H1 (cell line): ENCODE measurements around the gene DPT.

ENCODE experiments used
- BACH1 ChIP-seq: IDR thresholded peaks from 2 replicates; pipeline ENCODE4 v1.6.1; 2012; ENCODE audit warnings: low read length, improper control_type of control experiment
- BCL11A ChIP-seq, 2 experiments: IDR thresholded peaks; one replicate each; pipeline ENCODE4 v1.6.1; 2011; ENCODE audit warnings: low read depth in 2 of 2, low read length in 2 of 2, mild to moderate bottlenecking in 2 of 2
- CBX5 ChIP-seq: fragments of 300-800, 300-1000 bp; sonication (generic); IDR thresholded peaks from 2 replicates; pipeline ENCODE4 v1.7.1; 2016; ENCODE audit warnings: antibody characterized with exemption, low read length, low read depth
- CEBPB ChIP-seq: IDR thresholded peaks from 2 replicates; pipeline ENCODE4 v1.6.1; 2012; ENCODE audit warnings: low read depth, low read length
- CREB1 ChIP-seq: IDR thresholded peaks from 2 replicates; pipeline ENCODE4 v1.6.1; 2012; ENCODE audit warnings: inconsistent platforms
- EZH2 ChIP-seq: fragments of 200-600 bp; sonication (generic); IDR thresholded peaks from 2 replicates; pipeline ENCODE4 v1.7.1; 2012; ENCODE audit warnings: low read depth, mild to moderate bottlenecking, moderate library complexity, low read length, inconsistent platforms; ENCODE audit not compliant: severe bottlenecking
- GABPA ChIP-seq: IDR thresholded peaks from 2 replicates; pipeline ENCODE4 v1.6.1; 2011; ENCODE audit warnings: mild to moderate bottlenecking, low read length, moderate library complexity, borderline replicate concordance; ENCODE audit not compliant: insufficient read depth
- POLR2A ChIP-seq, 2 experiments: IDR thresholded peaks; 1 replicate in 1 of 2; 2 replicates in 1 of 2; pipeline ENCODE4 v1.6.1; 2011; ENCODE audit warnings: low read depth in 2 of 2, low read length in 2 of 2, mild to moderate bottlenecking in 2 of 2; ENCODE audit errors: control extremely low read depth in 1 of 2
- POLR2AphosphoS5 ChIP-seq: IDR thresholded peaks from 2 replicates; pipeline ENCODE4 v1.6.1; 2011; ENCODE audit warnings: low read depth, low read length
- SIN3A ChIP-seq, 2 experiments: IDR thresholded peaks in 1 of 2; conservative IDR thresholded peaks in 1 of 2; 2 replicates each; pipeline ENCODE4 v1.6.1; 2011 to 2012; ENCODE audit warnings: low read length in 2 of 2, improper control_type of control experiment in 1 of 2, low read depth in 1 of 2, mild to moderate bottlenecking in 1 of 2
- ZNF274 ChIP-seq: IDR thresholded peaks from 2 replicates; pipeline ENCODE4 v1.7.0; 2012; ENCODE audit warnings: low read length, borderline replicate concordance; ENCODE audit errors: extremely low read depth
- TF ChIP-seq, protein P1 (sequence below), 3 experiments: IDR thresholded peaks; 1 replicate in 2 of 3; 2 replicates in 1 of 3; pipeline versions ENCODE4 v1.5.1 to v1.6.1; 2011; ENCODE audit warnings: low read length in 3 of 3, mild to moderate bottlenecking in 3 of 3, inconsistent platforms in 2 of 3, low read depth in 1 of 3, moderate library complexity in 1 of 3; ENCODE audit not compliant: insufficient read depth in 1 of 3; ENCODE audit errors: control extremely low read depth in 1 of 3

DNA sequence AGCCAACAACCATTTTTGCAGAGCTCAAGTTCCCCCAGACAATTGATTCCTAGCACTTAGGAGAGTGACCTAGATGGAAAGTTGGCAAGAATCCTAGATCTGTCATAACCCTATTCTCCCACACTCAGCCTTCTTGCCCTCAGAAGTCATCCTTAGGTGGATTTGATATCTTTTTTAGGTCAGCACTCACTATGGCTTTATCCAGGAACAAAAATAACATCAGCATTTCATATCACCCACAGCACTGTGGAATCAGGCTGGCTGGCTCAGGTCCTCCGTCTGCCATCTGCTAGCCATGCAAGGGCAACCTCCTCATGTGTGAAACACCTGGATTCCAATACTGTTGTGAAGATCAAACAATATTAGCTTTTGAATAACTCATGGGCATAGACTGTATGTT is 6.0 kb downstream of the DPT start:
- TF ChIP-seq CEBPB: no peak
- TF ChIP-seq CBX5: no peak
- no peak for TF ChIP-seq POLR2A (IDR thresholded peaks at IDR 0.05; ENCODE audit: control extremely low read depth in 1 of 2, low read depth in 2 of 2, low read length in 2 of 2)
- TF ChIP-seq CREB1: no peak
- TF ChIP-seq ZNF274: no peak
- TF ChIP-seq BCL11A (IDR thresholded peaks at IDR 0.05; ENCODE audit: low read depth in 2 of 2, low read length in 2 of 2): no peak
- no peak for TF ChIP-seq BACH1
- no peak for TF ChIP-seq GABPA
- TF ChIP-seq POLR2AphosphoS5: no peak
- TF ChIP-seq SIN3A (conservative IDR thresholded peaks at IDR 0.05 in 1 of 2, IDR thresholded peaks at IDR 0.05 in 1 of 2; ENCODE audit: low read depth in 1 of 2, low read length in 2 of 2): no peak
- no peak for TF ChIP-seq EZH2
- TF ChIP-seq, protein P1, sequence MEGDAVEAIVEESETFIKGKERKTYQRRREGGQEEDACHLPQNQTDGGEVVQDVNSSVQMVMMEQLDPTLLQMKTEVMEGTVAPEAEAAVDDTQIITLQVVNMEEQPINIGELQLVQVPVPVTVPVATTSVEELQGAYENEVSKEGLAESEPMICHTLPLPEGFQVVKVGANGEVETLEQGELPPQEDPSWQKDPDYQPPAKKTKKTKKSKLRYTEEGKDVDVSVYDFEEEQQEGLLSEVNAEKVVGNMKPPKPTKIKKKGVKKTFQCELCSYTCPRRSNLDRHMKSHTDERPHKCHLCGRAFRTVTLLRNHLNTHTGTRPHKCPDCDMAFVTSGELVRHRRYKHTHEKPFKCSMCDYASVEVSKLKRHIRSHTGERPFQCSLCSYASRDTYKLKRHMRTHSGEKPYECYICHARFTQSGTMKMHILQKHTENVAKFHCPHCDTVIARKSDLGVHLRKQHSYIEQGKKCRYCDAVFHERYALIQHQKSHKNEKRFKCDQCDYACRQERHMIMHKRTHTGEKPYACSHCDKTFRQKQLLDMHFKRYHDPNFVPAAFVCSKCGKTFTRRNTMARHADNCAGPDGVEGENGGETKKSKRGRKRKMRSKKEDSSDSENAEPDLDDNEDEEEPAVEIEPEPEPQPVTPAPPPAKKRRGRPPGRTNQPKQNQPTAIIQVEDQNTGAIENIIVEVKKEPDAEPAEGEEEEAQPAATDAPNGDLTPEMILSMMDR (IDR thresholded peaks at IDR 0.05; ENCODE audit: control extremely low read depth in 1 of 3, insufficient read depth in 1 of 3, low read depth in 1 of 3, low read length in 3 of 3): no peak
